SU-DHL-6 (cell line): Measurements from ENCODE around the gene KLK4.

ENCODE experiments used
- H2AFZ ChIP-seq: fragments of 200-600 bp; sonication (generic); 2 replicates; pipeline ENCODE4 v1.6.1; 2014; ENCODE audit warnings: low read depth, mild to moderate bottlenecking, moderate library complexity, mixed read lengths, antibody characterized with exemption, low read length; ENCODE audit not compliant: severe bottlenecking
- H3F3A ChIP-seq: fragments of 200-600 bp; shearing (Covaris generic); 2 replicates; pipeline ENCODE4 v1.6.0; 2016; ENCODE audit warnings: antibody characterized with exemption, mild to moderate bottlenecking; ENCODE audit not compliant: insufficient read depth
- H3K27ac ChIP-seq: fragments of 200-600 bp; sonication (generic); 2 replicates; pipeline ENCODE4 v1.5.1; 2016; ENCODE audit warnings: low read depth, mild to moderate bottlenecking, low read length, moderate library complexity, mixed read lengths
- H3K27me3 ChIP-seq: fragments of 200-600 bp; sonication (generic), shearing (Covaris generic); 2 replicates; pipeline ENCODE4 v1.6.0; 2014; ENCODE audit warnings: mild to moderate bottlenecking, low read length
- H3K36me3 ChIP-seq: fragments of 200-600 bp; sonication (generic); 2 replicates; pipeline ENCODE4 v1.6.1; 2014; ENCODE audit warnings: mild to moderate bottlenecking, low read length, mixed read lengths
- H3K4me2 ChIP-seq: fragments of 300-600, 200-600 bp; shearing (Covaris generic), sonication (generic); 2 replicates; pipeline ENCODE4 v1.6.0; 2014; ENCODE audit warnings: low read length, low read depth, mild to moderate bottlenecking; ENCODE audit not compliant: poor library complexity, severe bottlenecking
- H3K4me3 ChIP-seq: fragments of 200-600 bp; sonication (generic); 2 replicates; pipeline ENCODE4 v1.5.1; 2014; ENCODE audit warnings: antibody characterized with exemption, low read length, mild to moderate bottlenecking, mixed read lengths; ENCODE audit not compliant: insufficient read depth, poor library complexity, severe bottlenecking
- H3K79me2 ChIP-seq: fragments of 200-600 bp; sonication (generic); 2 replicates; pipeline ENCODE4 v1.6.1; 2014; ENCODE audit warnings: mild to moderate bottlenecking, low read length, moderate library complexity; ENCODE audit not compliant: insufficient read depth
- H3K9ac ChIP-seq: fragments of 200-600 bp; sonication (generic); 2 replicates; pipeline ENCODE4 v1.7.0; 2014; ENCODE audit warnings: mild to moderate bottlenecking, low read length
- H3K9me2 ChIP-seq: fragments of 200-600 bp; sonication (generic); replicated peaks from 2 replicates; pipeline ENCODE4 v1.6.1; 2014; ENCODE audit warnings: low read length; ENCODE audit not compliant: insufficient read depth
- H3K9me3 ChIP-seq: fragments of 200-600 bp; sonication (generic); 2 replicates; pipeline ENCODE4 v1.6.1; 2014; ENCODE audit warnings: low read length, mixed read lengths; ENCODE audit not compliant: insufficient read depth
- H4K20me1 ChIP-seq: fragments of 200-600 bp; sonication (generic); 2 replicates; pipeline ENCODE4 v1.6.1; 2014; ENCODE audit warnings: low read depth, mild to moderate bottlenecking, antibody characterized with exemption, low read length, moderate library complexity, mixed read lengths
- CTCF ChIP-seq: fragments of 200-600 bp; sonication (generic); IDR thresholded peaks from one replicate; pipeline ENCODE4 v1.5.1; 2017; ENCODE audit warnings: antibody characterized with exemption, mild to moderate bottlenecking, low read length, moderate library complexity; ENCODE audit not compliant: insufficient read depth, poor library complexity, severe bottlenecking
- EZH2phosphoT487 ChIP-seq: fragments of 200-600 bp; sonication (generic), shearing (Covaris generic); conservative IDR thresholded peaks from 2 replicates; pipeline ENCODE4 v1.6.1; 2018; ENCODE audit warnings: mild to moderate bottlenecking, antibody characterized with exemption, low read length, moderate library complexity, mixed read lengths

The KLK4 gene

GRCh38 chr19:50943074-50943828, 32.1 kb upstream of the KLK4 start:
- Histone ChIP-seq H3K9me3 (no peaks in the 10 kb centered on the region), H3F3A (no peaks in the 10 kb centered on the region), H3K79me2 (no peaks in the 10 kb centered on the region), H3K27me3 (no peaks in the 10 kb centered on the region), H3K9me2 (no peaks in the 10 kb centered on the region), H3K4me2 (no peak overlapping the region), H2AFZ (no peak overlapping the region), H4K20me1 (no peaks in the 10 kb centered on the region), H3K27ac (no peak overlapping the region), H3K4me3 (no peak overlapping the region), H3K36me3 (no peaks in the 10 kb centered on the region), H3K9ac (no peak overlapping the region)
- no peak for TF ChIP-seq EZH2phosphoT487
- no peak for TF ChIP-seq CTCF

- no peaks in the 10 kb centered on the region for H3K79me2 ChIP-seq
- TF ChIP-seq CTCF, result no peak
- no peak for TF ChIP-seq EZH2phosphoT487
- no peak overlapping the region for H2AFZ ChIP-seq
- no peaks in the 10 kb centered on the region for H3F3A ChIP-seq
- H4K20me1 ChIP-seq, result no peaks in the 10 kb centered on the region
- no peak overlapping the region for H3K4me3 ChIP-seq
- H3K27ac ChIP-seq, result no peak overlapping the region
- H3K9me2 ChIP-seq, result no peaks in the 10 kb centered on the region
- H3K9me3 ChIP-seq, result no peaks in the 10 kb centered on the region
- no peak overlapping the region for H3K9ac ChIP-seq
- no peaks in the 10 kb centered on the region for H3K36me3 ChIP-seq
- no peak overlapping the region for H3K4me2 ChIP-seq
- H3K27me3 ChIP-seq, result no peaks in the 10 kb centered on the region
These were observed 28.4 kb upstream of the KLK4 start for GRCh38 chr19:50939596-50939995.

- H2AFZ ChIP-seq, result no peak overlapping the region
- H3K9ac ChIP-seq, result no peak overlapping the region
- no peaks in the 10 kb centered on the region for H3K9me2 ChIP-seq
- H3K4me3 ChIP-seq, result no peak overlapping the region
- no peaks in the 10 kb centered on the region for H3K36me3 ChIP-seq
- H3K27ac ChIP-seq, result no peak overlapping the region
- H3K9me3 ChIP-seq, result no peaks in the 10 kb centered on the region
- H4K20me1 ChIP-seq, result no peaks in the 10 kb centered on the region
- no peaks in the 10 kb centered on the region for H3K27me3 ChIP-seq
- no peak overlapping the region for H3K4me2 ChIP-seq
- H3K79me2 ChIP-seq, result no peaks in the 10 kb centered on the region
- no peaks in the 10 kb centered on the region for H3F3A ChIP-seq
- TF ChIP-seq CTCF (no peak), EZH2phosphoT487 (no peak)
These were observed 22.4 kb upstream of the KLK4 start for GRCh38 chr19:50933640-50934039.
